ENCODE data around the gene KLRC2.
"Not testable (repeated sequence)": the region's sequence is repeated elsewhere in the genome, so short reads cannot be mapped to it uniquely, and the experiment has no call there.

The KLRC2 gene

DNA sequence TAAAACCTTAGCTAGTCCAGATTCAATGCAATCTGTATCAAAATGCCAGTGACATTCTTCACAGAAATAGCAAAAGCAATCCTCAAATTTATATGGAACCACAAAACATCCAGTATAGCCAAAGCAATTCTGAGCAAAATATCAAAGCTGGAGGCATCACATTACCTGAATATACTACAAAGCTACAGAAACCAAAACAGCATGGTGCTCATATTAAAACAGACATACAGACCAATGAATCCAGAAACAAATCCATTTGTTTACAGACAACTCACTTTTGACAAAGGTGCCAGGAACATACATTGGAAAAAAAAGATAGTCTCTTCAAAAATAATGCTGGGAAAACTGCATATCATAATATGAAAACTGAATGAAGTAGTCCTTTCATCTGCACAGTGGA is 31.0 kb downstream of the KLRC2 start:
- DNase-seq: no peak

DNA sequence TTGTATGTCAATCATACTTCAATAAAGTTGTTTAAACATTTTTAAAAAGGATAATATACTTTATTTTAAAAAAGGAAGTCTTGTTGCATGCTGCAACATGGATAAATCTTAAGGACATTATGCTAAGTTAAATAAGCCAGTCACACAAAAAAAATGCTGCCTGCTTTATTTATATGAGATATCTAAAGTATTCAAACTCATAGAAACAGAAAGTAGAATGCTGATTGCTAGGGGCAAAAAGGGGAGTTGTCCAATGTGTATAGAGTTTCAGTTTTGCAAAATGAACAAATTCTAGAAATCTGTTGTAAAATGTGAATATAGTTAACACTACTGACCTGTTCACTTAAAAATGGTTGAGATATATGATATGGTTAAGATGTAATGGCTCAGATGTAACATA is 35.0 kb downstream of the KLRC2 start:
- no peak for DNase-seq

DNA sequence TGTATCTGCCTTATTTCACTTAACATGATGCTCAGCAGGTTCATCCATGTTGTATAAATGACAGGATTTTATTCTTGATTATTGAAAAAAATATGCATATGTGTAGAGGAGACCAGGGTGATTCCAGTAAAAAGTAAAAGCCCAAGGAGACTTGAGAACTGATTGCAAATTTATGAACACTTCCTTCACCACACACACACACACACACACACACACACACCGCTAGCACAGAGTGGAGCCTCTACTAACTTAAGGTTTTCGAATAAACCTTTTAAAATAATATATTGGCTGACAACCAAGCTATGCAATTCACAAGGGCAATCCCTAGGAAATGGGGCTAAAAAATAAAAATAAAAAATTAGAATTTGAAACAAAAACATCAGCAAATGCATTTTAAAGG is 37.6 kb downstream of the KLRC2 start:
- DNase-seq: no peak

DNA sequence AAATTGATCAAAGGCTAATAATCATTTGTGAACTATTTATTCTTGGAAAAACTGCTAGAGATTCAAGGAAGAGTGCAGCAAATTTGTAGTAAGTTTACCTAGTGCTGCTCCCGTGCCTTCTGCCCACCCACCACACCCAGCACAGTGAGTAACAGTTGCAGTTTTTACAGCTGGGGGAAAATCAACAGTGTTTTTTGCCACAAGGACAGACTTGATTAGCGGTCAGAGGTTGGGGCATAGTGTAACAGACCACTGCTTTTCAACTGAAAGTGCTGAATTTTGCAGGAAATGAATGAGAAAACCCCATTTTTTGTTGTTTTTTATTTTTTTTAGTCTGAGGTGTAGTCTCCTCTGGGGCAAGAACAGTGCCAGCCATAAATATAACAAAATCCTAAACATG is 38.5 kb downstream of the KLRC2 start:
- no peak for DNase-seq

DNA sequence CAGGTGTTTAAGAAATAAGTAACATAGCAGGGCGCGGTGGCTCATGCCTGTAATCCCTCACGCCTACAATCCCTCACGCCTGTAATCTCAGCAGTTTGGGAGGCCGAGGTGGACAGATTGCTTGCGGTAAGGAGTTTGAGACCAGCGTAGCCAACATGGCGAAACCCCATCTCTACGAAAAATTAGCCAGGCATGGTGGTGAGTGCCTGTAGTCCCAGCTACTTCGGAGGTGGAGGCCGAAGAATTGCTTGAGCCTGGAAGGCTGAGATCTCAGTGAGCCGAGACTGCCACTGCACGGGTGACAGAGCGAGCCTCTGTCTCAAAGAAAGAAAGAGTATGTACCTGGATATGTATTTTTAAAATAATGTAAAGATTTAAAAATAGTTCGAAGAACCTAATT is 39.6 kb downstream of the KLRC2 start:
- DNase-seq: not testable (repeated sequence)

DNA sequence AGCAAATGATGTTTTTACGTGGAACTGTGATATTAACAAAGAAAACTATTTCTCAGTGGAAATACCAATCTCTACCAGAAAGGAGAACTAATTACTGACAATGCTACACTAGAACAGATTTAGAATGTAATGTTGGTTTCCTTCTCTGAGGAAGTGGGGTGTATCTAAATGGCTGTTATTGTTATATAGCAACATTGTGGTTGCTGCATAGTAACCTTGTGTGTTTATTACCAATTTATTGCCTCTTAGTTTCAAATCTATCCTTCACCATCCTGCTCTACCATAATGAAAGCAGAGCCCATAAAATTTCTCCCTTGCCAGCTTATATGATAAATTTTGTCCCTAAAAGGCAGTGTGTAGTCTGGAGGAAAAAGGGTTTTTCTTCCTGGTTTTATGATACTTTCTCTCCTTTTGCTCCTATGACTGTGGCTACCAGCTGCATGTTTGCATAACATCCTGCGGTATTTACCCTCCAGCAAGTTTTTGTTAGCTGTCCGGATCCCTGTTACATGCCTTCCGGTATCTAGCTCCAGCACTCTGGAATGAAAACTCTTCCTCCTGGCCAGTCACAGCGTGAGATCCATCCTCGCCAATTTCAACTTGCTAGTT is 40.3 kb downstream of the KLRC2 start:
- DNase-seq: no peak

DNA sequence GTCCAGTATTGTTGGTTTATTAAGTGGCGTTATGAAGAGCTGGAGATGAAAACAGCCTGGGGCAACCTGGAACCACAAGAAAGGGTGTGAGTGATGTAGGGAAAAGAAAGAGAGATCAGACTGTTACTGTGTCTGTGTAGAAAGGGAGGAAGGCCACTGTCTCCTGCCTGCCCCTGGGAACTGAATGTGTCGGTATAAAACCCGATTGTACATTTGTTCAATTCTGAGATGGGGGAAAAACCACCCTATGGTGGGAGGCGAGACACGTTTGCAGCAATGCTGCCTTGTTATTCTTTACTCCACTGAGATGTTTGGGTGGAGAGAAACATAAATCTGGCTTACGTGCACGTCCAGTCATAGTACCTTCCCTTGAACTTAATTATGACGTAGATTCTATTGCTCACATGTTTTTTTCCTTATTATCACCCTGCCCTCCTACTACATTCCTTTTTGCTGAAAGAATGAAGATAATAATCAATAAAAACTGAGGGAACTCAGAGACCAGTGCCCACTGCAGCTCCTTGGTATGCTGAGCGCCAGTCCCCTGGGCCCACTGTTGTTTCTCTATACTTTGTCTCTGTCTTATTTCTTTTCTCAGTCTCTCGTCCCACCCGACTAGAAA is 41.2 kb downstream of the KLRC2 start:
- DNase-seq: not testable (repeated sequence)

DNA sequence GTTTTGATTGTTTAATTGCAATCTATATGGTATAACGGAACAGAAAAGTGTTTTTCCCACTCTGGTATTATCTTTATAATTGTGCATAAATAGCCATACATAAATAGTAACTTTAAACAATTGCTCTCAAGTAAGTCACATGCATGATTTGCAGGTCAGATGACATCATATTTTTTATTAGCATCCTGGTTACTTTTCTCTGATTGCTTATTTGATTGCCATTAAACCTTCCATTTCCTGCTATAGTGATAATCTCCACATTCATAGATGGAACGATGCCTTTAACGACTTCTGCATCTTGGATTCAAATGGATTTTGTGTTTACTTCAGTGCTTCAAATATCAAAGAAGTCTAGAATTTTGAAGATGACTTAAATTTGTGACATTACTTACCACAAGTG is 42.5 kb downstream of the KLRC2 start:
- DNase-seq: no peak

DNA sequence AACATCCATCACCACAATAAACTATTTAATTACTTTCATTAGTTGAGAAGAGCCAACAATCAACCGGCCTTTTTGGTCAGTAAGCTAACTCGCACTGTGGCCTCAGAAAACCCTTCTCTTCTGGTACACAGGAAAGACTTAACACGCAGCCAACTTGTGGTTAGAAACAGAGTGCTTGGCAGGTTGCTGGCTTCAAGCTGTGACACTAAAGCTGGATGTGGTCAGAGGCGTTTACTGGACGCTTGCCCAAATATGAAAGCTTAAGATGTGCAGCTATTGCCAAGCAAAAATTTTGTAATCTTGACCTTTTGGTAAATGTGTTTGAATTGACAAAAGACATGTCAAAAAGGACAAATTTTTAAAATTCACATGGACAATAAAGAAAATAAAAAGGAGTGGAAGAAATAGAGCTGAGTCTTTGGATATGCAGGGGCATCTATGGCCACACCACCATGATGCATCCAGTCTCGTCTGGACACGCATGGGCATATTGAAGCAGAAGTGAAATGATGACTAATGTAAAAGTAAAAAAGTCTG is 43.3 kb downstream of the KLRC2 start:
- DNase-seq: no peak

DNA sequence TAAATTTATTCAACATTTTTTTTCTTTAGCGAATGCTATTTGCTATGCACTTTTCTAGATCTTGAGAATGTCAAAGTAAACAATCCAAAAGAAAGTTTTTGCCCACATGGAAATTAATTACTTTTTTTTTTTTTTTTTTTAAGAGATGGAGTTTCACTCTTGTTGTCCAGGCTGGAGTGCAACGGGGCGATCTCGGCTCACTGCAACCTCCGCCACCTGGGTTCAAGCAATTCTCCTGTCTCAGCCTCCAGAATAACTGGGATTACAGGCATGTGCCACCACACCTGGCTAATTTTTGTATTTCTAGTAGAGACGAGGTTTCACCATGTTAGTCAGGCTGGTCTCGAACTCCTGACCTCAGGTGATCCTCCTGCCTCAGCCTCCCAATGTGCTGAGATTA is 44.8 kb downstream of the KLRC2 start:
- not testable (repeated sequence) for DNase-seq

DNA sequence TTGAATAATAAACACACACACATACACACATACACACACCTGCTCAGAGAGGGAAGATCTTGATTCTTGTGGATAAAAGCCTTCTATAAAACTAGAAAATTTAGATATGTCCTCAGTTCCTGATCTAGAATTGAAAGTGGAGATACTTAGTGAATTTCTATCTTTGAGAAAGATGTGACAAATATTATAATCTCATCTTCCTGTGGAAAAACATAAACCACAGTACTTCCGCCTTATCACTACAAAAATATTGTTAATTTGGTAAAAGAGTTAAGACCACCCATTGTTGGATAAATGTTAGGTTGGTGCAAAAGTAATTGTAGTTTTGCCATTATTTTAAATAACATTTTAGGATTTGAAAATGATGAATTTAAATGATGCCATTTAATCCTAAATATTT is 45.9 kb downstream of the KLRC2 start, which contains the start of gene KLRK1:
Gene KLRK1, minus strand, starts transcription at position 138 of the 400 bp plus-strand sequence. CDS start 1,231 bp downstream, outside the sequence.
- no peak for DNase-seq

DNA sequence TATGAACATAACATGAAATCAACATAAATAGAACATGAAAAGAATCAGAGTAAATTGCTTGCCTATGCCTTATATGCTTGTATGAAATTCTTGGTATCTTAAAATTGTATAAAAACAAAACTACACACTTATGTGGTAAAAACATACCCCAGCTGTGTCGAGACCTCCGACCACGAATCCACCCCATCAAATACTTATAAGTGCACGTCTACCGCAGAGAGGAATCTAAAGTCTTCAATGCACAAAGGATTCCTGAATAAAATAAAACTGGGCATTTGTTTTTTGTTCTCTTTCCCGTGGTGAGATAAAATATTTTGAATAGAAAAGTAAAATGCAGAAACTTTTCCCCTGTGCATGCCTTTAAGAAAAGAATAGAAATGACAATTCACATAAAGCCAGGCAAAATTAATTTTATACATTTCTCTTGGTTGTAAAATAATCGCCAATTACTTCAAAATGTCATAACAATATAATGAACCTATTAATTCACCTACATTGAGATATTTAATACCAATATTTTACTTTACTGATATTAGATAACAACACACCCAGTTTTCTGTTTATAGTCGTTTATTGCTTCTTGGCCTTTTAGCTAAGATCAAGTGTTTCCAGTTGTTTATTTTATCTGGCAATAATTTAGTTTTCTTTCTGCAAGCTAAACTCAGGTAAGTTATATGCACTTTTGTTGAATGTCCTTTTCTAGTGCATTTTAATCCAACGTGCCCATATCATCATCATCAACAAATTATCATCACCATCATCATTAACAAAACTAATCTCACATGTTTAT is 47.0 kb downstream of the KLRC2 start:
- no peak for DNase-seq

DNA sequence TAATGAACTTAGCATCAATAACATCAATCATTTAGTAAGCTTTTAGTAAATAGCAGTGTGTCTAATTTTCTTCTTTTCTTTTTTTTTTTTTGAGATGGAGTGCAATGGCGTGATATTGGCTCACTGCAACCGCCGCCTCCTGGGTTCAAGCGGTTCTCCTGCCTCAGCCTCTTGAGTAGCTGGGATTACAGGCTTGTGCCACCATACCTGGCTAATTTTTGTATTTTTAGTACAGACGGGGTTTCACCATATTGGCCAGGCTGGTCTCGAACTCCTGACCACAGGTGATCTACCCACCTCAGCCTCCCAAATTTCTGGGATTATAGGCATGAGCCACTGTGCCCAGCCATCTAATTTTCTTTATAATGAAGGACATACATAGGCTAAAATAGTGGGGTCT is 48.3 kb downstream of the KLRC2 start:
- not testable (repeated sequence) for DNase-seq

DNA sequence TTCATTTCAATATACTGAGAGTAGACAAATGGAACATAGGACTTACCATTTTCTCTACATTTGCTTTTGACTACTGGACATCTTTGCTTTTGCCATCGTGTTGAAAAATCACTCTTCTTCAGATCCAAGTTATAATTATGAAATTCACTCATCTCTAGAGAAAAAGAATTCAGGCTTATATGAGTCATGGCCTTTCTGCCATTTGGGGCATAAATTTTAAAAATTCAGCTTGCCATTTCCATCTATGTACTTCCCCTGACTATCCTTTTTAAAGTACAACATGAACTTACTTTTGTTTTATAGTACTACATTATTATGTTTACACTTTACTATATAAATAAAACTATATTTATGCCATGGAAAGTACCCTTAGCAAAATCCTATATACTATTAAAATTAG is 49.0 kb downstream of the KLRC2 start:
- no peak for DNase-seq

DNA sequence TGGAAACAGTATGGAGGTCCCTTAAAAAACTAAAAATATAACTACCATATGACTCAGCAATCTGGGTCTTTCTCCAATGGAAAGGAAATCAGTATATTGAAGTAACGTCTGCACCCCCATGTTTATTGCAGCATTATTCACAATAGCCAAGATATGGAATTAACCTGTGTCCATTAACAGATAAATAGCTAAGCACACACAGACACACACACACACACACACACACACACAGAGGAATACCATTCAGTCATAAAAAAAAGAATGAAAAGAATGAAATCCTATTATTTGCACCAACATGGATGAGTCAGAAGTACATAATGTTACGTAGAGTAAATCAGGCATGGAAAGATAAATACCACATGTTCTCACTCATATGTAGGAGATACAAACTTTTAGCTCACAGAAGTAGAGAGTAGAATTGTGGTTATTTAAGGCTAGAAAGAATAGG is 50.6 kb downstream of the KLRC2 start:
- no peak for DNase-seq

DNA sequence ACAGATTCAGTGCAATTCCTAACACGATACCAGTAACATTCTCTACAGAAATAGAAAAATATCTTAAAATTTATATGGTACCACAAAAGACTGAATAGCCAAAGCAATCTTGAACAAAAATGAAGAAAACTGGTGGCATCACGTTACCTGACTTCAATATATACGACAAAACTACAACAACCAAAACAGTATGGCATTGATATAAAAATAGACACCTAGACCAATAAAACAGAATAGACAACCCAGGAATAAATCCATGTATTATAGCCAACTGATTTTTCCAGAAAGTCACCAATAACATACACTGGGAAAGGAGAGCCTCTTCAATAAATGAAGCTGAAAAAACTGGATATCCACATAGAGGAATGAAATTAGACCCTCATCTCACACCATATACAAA is 51.6 kb downstream of the KLRC2 start:
- no peak for DNase-seq

DNA sequence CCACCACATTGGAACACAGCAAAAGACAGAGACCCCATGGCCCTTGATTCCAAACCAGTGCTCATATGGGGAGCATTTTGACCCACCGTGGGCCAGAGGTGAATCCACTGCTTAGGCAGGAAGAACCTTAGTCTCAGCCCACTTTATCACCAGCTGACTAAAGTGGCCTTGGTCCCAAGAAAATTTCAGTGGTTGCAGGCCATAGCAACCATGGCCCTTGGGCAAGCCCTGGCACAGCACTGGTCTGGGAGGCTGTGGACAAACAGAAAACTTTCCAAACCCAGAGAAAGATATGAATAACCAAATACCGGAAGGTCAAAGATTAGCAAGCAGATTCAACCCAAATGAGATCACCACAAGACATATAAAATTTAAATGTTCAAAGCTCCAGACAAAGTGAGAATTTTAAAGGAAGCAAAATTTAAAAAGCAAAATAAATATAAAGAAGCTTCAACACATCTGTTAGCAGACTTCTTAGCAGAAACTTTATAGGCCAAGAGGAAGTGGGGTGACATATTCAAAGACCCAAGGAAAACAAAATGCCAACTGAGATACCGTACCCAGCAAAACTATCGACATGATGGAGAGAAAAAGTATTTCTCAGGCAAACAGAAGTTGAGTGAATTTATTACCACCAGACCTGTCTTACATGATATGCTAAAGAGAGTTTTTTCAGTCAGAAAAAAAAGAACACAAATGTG is 53.7 kb downstream of the KLRC2 start:
- DNase-seq: no peak

All from CD4-positive, alpha-beta T cell treated with Interleukin-17A for 4 hours (primary cell).